Measurements from ENCODE around the gene GAB1. TPM values are rescaled to one million over a fixed set of nuclear protein-coding genes. Genes with fewer than 3 reads are reported as not detected.
A peak's percentile ranks its signal among the peaks of the same experiment; 100 is the strongest.

Gene GAB1
- total RNA-seq, 1 experiment from 2014 or later: 46.9 TPM

GRCh38 chr4:143344774-143345173 is 8.1 kb downstream of the GAB1 start:
- H3K9me3 Mint-ChIP-seq (ENCODE audit: unreplicated experiment): no peaks in the 10 kb centered on the region
- H3K9me3 ChIP-seq: no peaks in the 10 kb centered on the region
- peaks cover 30% of the 10 kb centered on the region for H3K4me1 Mint-ChIP-seq (ENCODE audit: low read depth, unreplicated experiment)
- H3K36me3 Mint-ChIP-seq (ENCODE audit: insufficient read depth, unreplicated experiment): peaks cover 10% of the 10 kb centered on the region
- no peaks in the 10 kb centered on the region; the same call in 1 of the 2 replicates for H3K36me3 ChIP-seq (ENCODE audit: control insufficient read depth, insufficient read depth, low read length)
- no peak overlapping the region for H3K4me3 ChIP-seq (ENCODE audit: low read depth, low read length)
- 0 out of 2 replicates have a peak, but pooled peaks cover 4% of the 10 kb centered on the region for H3K4me1 ChIP-seq
- H3K27me3 ChIP-seq (replicated peaks; ENCODE audit: control insufficient read depth, insufficient read depth, low read length): no peaks in the 10 kb centered on the region
- ChIA-PET CTCF (no interaction called here), POLR2A (no interaction called here)
- DNase-seq: no peak
- no peak overlapping the region for H3K4me3 Mint-ChIP-seq (ENCODE audit: unreplicated experiment)
- intact Hi-C loops (cut with micrococcal nuclease; ENCODE audit: unreplicated experiment): no loop called here
- H3K27ac Mint-ChIP-seq (ENCODE audit: unreplicated experiment): no peak overlapping the region
- TF ChIP-seq, protein P1, sequence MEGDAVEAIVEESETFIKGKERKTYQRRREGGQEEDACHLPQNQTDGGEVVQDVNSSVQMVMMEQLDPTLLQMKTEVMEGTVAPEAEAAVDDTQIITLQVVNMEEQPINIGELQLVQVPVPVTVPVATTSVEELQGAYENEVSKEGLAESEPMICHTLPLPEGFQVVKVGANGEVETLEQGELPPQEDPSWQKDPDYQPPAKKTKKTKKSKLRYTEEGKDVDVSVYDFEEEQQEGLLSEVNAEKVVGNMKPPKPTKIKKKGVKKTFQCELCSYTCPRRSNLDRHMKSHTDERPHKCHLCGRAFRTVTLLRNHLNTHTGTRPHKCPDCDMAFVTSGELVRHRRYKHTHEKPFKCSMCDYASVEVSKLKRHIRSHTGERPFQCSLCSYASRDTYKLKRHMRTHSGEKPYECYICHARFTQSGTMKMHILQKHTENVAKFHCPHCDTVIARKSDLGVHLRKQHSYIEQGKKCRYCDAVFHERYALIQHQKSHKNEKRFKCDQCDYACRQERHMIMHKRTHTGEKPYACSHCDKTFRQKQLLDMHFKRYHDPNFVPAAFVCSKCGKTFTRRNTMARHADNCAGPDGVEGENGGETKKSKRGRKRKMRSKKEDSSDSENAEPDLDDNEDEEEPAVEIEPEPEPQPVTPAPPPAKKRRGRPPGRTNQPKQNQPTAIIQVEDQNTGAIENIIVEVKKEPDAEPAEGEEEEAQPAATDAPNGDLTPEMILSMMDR (IDR thresholded peaks at IDR 0.05; ENCODE audit: insufficient read depth in 1 of 2, low read depth in 1 of 2, low read length in 1 of 2, severe bottlenecking in 1 of 2, unreplicated experiment in 1 of 2): no peak
- no peaks in the 10 kb centered on the region for H3K27me3 Mint-ChIP-seq (ENCODE audit: insufficient read depth, unreplicated experiment)
- no TSS peak for BruUV-seq (replicated peaks)

GRCh38 chr4:143345356-143345755 is 8.7 kb downstream of the GAB1 start:
- Mint-ChIP-seq H3K27ac (ENCODE audit: unreplicated experiment) (no peak overlapping the region), H3K36me3 (ENCODE audit: insufficient read depth, unreplicated experiment) (peaks cover 16% of the 10 kb centered on the region), H3K27me3 (ENCODE audit: insufficient read depth, unreplicated experiment) (no peaks in the 10 kb centered on the region), H3K4me3 (ENCODE audit: unreplicated experiment) (no peak overlapping the region), H3K9me3 (ENCODE audit: unreplicated experiment) (no peaks in the 10 kb centered on the region), H3K4me1 (ENCODE audit: low read depth, unreplicated experiment) (peaks cover 28% of the 10 kb centered on the region)
- no peak for DNase-seq
- Histone ChIP-seq H3K4me1 (no peaks in the 10 kb centered on the region), H3K27me3 (replicated peaks; ENCODE audit: control insufficient read depth, insufficient read depth, low read length) (no peaks in the 10 kb centered on the region), H3K4me3 (ENCODE audit: low read depth, low read length) (no peak overlapping the region), H3K36me3 (ENCODE audit: control insufficient read depth, insufficient read depth, low read length) (no peaks in the 10 kb centered on the region; the same call in 1 of the 2 replicates), H3K9me3 (no peaks in the 10 kb centered on the region)
- POLR2A ChIA-PET: no interaction called here
- intact Hi-C loops (cut with micrococcal nuclease; ENCODE audit: unreplicated experiment): no loop called here
- TF ChIP-seq, protein P1 (IDR thresholded peaks at IDR 0.05; ENCODE audit: insufficient read depth in 1 of 2, low read depth in 1 of 2, low read length in 1 of 2, severe bottlenecking in 1 of 2, unreplicated experiment in 1 of 2): no peak
- BruUV-seq (replicated peaks): no TSS peak
- CTCF ChIA-PET: no interaction called here

- H3K27ac Mint-ChIP-seq (ENCODE audit: unreplicated experiment): peak overlapping the region; percentile 91
- no peaks in the 10 kb centered on the region for H3K27me3 Mint-ChIP-seq (ENCODE audit: insufficient read depth, unreplicated experiment)
- no peaks in the 10 kb centered on the region for H3K27me3 ChIP-seq (replicated peaks; ENCODE audit: control insufficient read depth, insufficient read depth, low read length)
- no peak overlapping the region for H3K4me3 Mint-ChIP-seq (ENCODE audit: unreplicated experiment)
- BruUV-seq (replicated peaks): no TSS peak
- ChIA-PET POLR2A (no interaction called here), CTCF (no interaction called here)
- TF ChIP-seq, protein P1 (IDR thresholded peaks at IDR 0.05; ENCODE audit: insufficient read depth in 1 of 2, low read depth in 1 of 2, low read length in 1 of 2, severe bottlenecking in 1 of 2, unreplicated experiment in 1 of 2): no peak
- H3K4me1 ChIP-seq: peaks cover under 1% of the 10 kb centered on the region; the same call in 1 of the 2 replicates
- H3K9me3 Mint-ChIP-seq (ENCODE audit: unreplicated experiment): no peaks in the 10 kb centered on the region
- DNase-seq: peak; percentile 49 to 57
- no peak overlapping the region for H3K4me3 ChIP-seq (ENCODE audit: low read depth, low read length)
- intact Hi-C loops (cut with micrococcal nuclease; ENCODE audit: unreplicated experiment): loop anchor here (1.0 kb wide), 1 partner anchor 9 kb away; no protein-coding TSS in a partner anchor
- H3K4me1 Mint-ChIP-seq (ENCODE audit: low read depth, unreplicated experiment): peaks cover 28% of the 10 kb centered on the region
- H3K9me3 ChIP-seq: no peaks in the 10 kb centered on the region
- no peaks in the 10 kb centered on the region; the same call in 1 of the 2 replicates for H3K36me3 ChIP-seq (ENCODE audit: control insufficient read depth, insufficient read depth, low read length)
- peaks cover 23% of the 10 kb centered on the region for H3K36me3 Mint-ChIP-seq (ENCODE audit: insufficient read depth, unreplicated experiment)
Observed at GRCh38 chr4:143346206-143346605, 9.5 kb downstream of the GAB1 start.
